ENCODE data around the gene PDE1C.

The PDE1C gene

DNA sequence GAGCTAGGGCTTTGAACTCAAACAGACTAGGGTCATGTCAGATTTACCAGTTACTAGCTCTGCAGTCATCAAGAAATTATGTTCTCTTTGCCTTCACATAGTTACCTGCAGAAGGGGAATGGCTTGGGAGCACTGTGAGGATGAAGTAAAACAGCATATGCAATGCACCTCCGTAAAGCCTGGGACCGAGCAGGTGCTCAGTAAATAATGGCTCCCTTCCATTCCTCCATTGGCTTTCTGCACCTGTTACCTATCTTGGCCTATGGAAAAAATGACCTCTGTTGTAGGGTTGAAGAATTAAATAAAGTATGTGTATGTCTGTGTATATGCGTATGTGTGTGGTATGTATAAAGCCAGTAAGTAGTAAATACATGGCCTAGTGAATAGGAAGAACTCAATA is 78.8 kb downstream of the PDE1C start:
- DNase-seq (ENCODE audit: low read depth) = no peak

GRCh38 chr7:31986878-31987518 is 83.2 kb downstream of the PDE1C start:
- DNase-seq (ENCODE audit: low read depth) = no peak

- DNase-seq (ENCODE audit: low read depth) = no peak
These were observed 87.2 kb downstream of the PDE1C start for GRCh38 chr7:31982962-31983361.

- no peak for DNase-seq (ENCODE audit: low read depth)
These were observed 88.3 kb downstream of the PDE1C start for GRCh38 chr7:31981874-31982390.

- DNase-seq (ENCODE audit: low read depth) = no peak
These were observed 90.4 kb downstream of the PDE1C start for GRCh38 chr7:31979690-31980330.

DNA sequence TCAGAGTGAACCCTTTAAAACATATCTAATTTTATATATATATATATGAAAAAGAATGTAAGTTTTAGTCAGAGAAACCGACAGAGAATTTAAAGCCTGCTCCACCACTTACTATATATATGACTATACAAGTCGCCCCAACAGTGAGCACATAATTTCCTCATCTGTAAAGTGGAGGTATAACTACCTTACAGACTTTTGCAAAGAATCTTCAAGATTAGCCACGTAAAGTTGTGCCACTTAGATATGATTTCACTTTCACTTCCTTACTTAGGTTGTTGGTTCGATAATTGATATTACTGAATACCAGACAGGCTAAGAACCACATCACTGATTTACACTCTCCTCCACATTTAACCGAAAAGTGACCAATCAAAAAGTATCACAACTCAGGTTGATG is 94.7 kb downstream of the PDE1C start:
- no peak for DNase-seq (ENCODE audit: low read depth)

DNA sequence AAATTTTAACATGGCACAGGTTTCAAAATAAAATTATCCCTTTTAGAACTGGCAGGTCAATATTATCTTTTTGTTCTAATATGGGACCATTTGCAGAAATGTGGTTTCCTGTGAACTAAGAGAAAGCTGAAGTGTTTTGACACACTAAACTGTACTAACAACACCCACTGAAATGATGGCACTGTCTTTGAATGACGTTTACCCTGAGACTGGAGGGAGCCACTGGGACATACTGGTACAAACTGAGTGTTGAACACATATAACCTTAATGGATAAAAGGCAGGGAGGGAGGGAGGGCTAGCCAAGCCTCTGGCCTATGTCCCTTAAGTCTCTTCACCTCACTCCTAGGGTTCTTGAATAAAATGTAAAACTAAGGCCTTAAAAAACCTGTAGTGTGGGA is 95.9 kb downstream of the PDE1C start:
- no peak for DNase-seq (ENCODE audit: low read depth)

- no peak for DNase-seq (ENCODE audit: low read depth)
These were observed 99.0 kb downstream of the PDE1C start for GRCh38 chr7:31971049-31971667.

DNA sequence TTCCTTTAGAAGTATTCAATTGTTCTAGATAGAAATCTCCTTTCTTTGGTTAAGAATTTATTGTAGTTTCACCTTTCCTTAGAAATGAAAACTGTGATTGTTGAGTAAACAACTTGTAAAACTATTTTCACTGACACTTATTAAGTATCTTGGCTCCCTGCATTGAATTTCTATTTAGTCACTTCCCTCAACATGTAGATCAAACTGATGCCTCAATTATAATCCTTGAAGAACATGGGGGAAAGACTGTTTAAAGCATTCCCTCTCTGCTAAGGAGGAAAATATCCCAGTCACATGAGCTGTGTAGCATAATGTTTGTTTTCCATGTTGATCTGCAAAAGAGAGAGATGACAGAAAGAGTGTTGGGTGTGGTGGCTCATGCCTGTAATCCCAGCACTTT is 99.7 kb downstream of the PDE1C start:
- no peak for DNase-seq (ENCODE audit: low read depth)

DNA sequence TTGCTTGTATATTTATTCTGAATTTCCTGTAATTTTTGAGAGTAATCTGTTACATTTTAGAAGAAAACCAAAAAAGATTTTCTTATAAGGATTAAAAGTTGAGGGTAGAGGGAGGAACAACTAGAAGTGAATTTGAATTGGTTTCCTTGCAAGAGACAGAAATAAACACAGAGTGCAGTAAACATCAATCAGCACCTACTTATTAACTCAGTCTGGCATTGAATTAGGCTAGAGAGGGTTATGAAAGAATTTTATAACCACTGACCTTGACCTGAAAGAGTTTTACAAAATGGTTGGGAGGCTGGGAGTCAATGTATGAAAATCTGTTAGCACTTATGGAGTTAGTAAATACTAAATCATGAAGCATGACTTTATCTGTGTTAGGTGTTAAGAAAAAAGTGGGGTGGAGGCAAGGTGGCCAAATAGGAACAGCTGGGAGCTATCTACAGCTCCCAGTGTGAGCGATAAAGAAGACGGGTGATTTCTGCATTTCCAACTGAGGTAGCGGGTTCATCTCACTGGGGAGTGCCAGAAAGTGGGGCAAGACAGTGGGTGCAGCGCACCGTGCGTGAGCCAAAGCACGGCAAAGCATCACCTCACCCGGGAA is 106.5 kb downstream of the PDE1C start:
- no peak for DNase-seq (ENCODE audit: low read depth)

GRCh38 chr7:31962246-31962645 is 108.0 kb downstream of the PDE1C start:
- DNase-seq (ENCODE audit: low read depth) = no peak

- no peak for DNase-seq (ENCODE audit: low read depth)
These were observed 112.0 kb downstream of the PDE1C start for GRCh38 chr7:31958226-31958625.

DNA sequence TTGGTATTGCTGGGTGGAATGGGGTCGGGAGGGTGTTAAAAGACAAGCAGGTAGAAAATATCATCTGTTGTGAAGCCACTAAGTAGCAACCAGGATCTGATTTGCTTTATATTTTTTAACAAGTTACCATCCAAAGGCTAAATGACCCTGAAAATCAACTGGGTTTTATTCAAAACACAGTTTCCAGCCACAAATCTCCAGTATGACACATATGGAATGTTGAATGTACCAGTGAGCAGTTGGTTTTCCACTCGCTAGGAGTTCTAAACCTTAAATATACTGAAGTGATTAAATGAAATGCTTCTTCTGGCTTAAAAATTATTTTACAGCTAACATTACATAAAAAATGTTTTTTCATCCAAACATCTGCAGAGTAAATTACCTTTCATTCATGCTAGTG is 112.5 kb downstream of the PDE1C start:
- DNase-seq (ENCODE audit: low read depth) = no peak

- DNase-seq (ENCODE audit: low read depth) = no peak
These were observed 113.0 kb downstream of the PDE1C start for GRCh38 chr7:31957090-31957720.

DNA sequence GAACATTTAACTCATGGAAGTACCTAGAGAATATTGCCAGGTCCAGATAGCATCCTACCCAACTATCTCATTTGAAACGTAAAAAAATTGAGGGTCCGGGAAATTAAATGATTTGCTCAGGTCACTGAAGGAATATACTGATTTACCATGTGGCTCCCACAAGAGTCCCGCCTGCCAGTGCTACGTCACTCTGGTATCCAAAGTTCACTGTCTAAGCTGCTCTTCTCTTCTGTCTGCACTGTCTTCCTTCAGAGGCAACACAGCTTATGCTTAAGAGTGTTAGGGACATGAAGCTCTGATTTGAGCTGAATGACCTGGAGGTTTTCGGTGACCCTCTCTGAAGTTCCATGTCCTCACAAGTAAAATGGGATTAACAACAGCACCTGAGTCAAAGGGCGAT is 114.6 kb downstream of the PDE1C start:
- no peak for DNase-seq (ENCODE audit: low read depth)

DNA sequence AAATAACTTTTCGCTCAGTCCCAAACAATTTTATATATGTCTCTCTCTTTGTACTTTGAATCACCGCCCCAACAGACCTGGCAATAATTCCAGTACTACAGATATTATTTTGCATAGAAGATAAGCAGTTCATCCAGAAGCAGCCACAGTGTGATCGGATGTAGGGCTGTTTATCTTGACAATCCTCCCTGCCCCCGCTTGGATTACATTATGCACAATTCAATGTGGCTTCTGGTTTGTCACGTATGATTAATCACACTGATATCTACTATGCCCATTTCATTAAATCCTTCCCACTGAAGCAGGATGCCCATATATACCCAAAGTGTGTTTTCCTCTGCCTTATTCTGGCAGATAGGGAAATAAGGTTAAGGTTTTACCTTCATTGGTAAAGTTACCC is 115.2 kb downstream of the PDE1C start:
- DNase-seq (ENCODE audit: low read depth) = no peak

DNA sequence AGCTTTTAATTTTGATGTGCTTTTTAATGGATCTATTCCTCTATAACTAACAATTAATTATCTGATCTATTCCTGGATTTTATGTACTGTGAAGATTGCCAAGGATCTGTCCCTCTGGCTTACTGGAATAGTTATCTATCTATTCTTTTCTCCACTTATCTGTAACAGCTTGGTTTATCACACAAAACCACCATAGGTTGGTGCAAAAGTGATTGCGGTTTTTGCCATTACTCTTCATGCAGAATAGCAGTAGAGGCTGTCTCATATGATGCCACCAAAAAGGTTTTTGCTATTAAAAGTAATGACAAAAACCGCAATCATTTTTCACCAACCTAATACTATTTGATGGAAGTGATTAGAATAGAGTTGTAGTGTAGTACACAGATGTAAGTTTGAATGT is 115.7 kb downstream of the PDE1C start:
- no peak for DNase-seq (ENCODE audit: low read depth)

DNA sequence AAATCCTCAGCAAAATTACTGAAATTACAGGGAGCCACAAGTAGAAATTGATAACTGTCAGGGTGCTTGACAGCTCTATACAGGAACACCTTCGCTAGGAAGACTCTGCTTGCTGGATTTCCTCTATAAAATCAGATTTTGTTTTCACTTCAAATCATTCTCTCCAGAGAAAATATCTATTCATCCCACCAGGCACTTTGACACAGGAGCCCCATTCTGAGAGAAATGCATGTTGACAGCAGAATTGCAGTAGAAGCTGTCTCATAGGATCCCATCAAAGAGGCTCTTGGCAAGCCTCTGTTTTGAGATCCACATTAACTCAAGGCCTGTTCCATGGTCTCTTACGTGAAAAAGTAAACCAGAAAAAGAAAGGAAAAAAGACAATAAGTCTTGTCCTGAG is 116.8 kb downstream of the PDE1C start:
- no peak for DNase-seq (ENCODE audit: low read depth)

DNA sequence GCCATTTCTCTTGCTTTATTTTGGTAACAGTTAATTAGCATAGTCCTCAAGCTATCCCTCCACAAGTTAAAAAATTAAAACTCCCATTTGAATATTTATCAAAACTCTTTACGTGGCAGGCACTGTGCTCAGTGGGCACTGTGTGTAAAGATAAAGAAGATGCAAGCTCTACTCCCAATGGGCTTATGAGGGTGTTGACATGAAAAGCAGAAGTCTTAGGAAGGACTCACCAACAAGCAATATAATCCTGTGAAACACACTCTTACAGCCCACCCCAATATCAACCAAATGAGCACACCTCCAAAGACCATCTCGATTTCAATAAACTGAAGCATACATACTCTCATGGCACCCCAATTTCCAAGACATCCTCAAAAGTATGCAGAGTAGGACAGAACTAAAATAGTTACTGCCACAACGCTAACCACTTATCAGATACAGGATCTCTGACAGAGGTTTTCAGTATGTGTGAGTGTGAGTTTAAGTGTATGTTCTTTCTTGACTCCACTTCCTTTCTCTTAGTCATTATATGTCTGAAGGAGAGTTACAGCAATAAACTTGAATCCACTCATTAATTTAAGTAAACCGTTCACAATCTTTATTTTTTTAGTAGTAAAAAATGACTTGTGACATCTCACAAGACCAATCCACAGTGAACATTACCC is 120.0 kb downstream of the PDE1C start:
- DNase-seq (ENCODE audit: low read depth) = no peak

DNA sequence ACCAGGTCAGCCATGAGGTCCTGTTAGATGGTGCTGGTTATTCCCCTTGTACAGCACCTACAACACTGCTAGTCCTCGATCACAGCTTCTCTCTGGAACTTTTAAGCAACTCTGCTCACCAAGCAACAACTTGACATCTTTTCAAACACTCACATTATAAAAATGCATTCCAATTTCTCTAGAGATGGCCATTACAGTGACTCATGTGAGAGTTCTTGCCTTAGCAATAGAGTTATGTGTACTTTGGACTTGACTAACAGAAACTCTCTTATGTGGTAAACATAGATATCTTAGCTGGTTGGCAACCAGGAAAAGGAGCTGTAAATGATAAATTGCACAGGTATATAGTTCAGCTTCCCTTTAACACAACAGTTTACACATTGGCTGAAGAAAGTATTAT is 122.2 kb downstream of the PDE1C start:
- DNase-seq (ENCODE audit: low read depth) = no peak

DNA sequence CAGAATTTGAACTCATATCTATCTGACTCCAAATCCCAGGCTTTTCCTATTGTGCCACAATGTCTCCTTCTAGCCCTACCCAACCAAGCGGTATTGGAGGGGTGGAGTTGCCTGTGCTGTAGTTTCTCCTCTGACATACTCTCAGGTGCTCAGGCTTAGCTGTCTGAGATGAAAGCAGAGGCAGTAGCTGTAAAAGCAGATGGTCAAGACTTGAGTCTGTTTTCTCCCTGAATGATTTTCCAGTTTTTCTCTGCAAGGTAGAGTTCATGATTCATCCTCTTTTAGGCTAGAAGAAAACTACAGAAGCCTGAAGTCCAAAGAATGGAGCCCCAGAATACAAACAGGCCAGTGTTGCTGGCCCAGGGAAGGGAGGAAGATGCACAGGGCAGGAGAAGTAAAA is 130.0 kb downstream of the PDE1C start:
- no peak for DNase-seq (ENCODE audit: low read depth)

GRCh38 chr7:31939076-31939475 is 131.1 kb downstream of the PDE1C start:
- DNase-seq (ENCODE audit: low read depth) = no peak

Data from stimulated activated CD8-positive, alpha-beta memory T cell treated with anti-CD3 and anti-CD28 coated beads, Interleukin-7, amount 100 ng/mL, for 24 hours (primary cell).